HEK293 (cell line): ENCODE measurements around the gene LHFPL2.

Experiments used
- CTCF ChIA-PET: fragments of 350-600 bp; formaldehyde crosslinking; extraction: SDS; loops from one replicate; lab custom pipeline; 2021; ENCODE audit warnings: antibody characterized with exemption; lab: Yijun Ruan, JAX
- POLR2A ChIA-PET: fragments of 300-600 bp; formaldehyde crosslinking; extraction: SDS; loops from one replicate; lab custom pipeline; 2020; ENCODE audit warnings: antibody characterized with exemption, inconsistent platforms; lab: Yijun Ruan, JAX
- H3K27ac ChIP-seq: fragments of 200-500 bp; sonication (Bioruptor generic); 2 replicates; pipeline ENCODE4 v1.5.1; 2014; ENCODE audit warnings: low read depth, low read length, control low read depth, inconsistent platforms; ENCODE audit errors: extremely low read depth
- H3K36me3 ChIP-seq, 2 experiments: fragments of 200-500 bp in 1 of 2; sonication (Bioruptor generic) in 1 of 2; 1 replicate in 1 of 2; 2 replicates in 1 of 2; pipeline ENCODE4 v1.5.1; 2014 to 2017; ENCODE audit warnings: inconsistent platforms in 2 of 2, low read length in 2 of 2; ENCODE audit not compliant: control insufficient read depth in 2 of 2, insufficient read depth in 1 of 2
- H3K4me1 ChIP-seq: fragments of 200-500 bp; sonication (Bioruptor generic); 2 replicates; pipeline ENCODE4 v1.5.1; 2014; ENCODE audit warnings: mild to moderate bottlenecking, low read length, inconsistent platforms; ENCODE audit not compliant: control insufficient read depth, insufficient read depth
- H3K4me3 ChIP-seq: 2 replicates; pipeline ENCODE4 v1.5.1; 2011; ENCODE audit warnings: low read depth, mild to moderate bottlenecking, control low read depth, low read length, moderate library complexity
- H3K9me3 ChIP-seq: fragments of 200-500 bp; sonication (Bioruptor generic); 2 replicates; pipeline ENCODE4 v1.5.1; 2014; ENCODE audit warnings: low read depth, low read length, inconsistent platforms; ENCODE audit not compliant: control insufficient read depth, insufficient read depth
- ATF2 ChIP-seq: fragments of 450-650 bp; formaldehyde crosslinking; IDR thresholded peaks from 2 replicates; pipeline ENCODE4 v1.5.1; 2016; ENCODE audit warnings: missing biosample characterization, missing genetic modification characterization, low read depth
- EGR2 ChIP-seq: fragments of 450-650 bp; formaldehyde crosslinking; IDR thresholded peaks from 2 replicates; pipeline ENCODE4 v1.5.1; 2016; ENCODE audit warnings: low read depth, missing biosample characterization, missing genetic modification characterization
- GLIS2 ChIP-seq: fragments of 450-650 bp; formaldehyde crosslinking; IDR thresholded peaks from 2 replicates; pipeline ENCODE4 v1.5.1; 2016; ENCODE audit warnings: missing biosample characterization, missing genetic modification characterization
- HOXA7 ChIP-seq: sonication (generic); formaldehyde crosslinking; IDR thresholded peaks from 2 replicates; pipeline ENCODE4 v1.8.1; 2022; ENCODE audit warnings: missing genetic modification reagents, borderline replicate concordance
- REPIN1 ChIP-seq: fragments of 450-650 bp; formaldehyde crosslinking; IDR thresholded peaks from 2 replicates; pipeline ENCODE4 v1.5.1; 2017; ENCODE audit warnings: missing biosample characterization, missing genetic modification characterization, low read depth
- REST ChIP-seq: fragments of 450-650 bp; formaldehyde crosslinking; IDR thresholded peaks from 2 replicates; pipeline ENCODE4 v1.5.1; 2016; ENCODE audit warnings: missing biosample characterization, missing genetic modification characterization
- SCRT1 ChIP-seq: fragments of 450-650 bp; formaldehyde crosslinking; IDR thresholded peaks from 2 replicates; pipeline ENCODE4 v1.5.1; 2016; ENCODE audit warnings: missing biosample characterization, missing genetic modification characterization, borderline replicate concordance
- WT1 ChIP-seq: fragments of 450-650 bp; formaldehyde crosslinking; IDR thresholded peaks from 2 replicates; pipeline ENCODE4 v1.5.1; 2016; ENCODE audit warnings: missing biosample characterization, missing genetic modification characterization
- ZBTB1 ChIP-seq: fragments of 450-650 bp; formaldehyde crosslinking; IDR thresholded peaks from 2 replicates; pipeline ENCODE4 v1.5.1; 2016; ENCODE audit warnings: missing biosample characterization, missing genetic modification characterization
- ZBTB44 ChIP-seq: fragments of 450-650 bp; IDR thresholded peaks from 2 replicates; pipeline ENCODE4 v1.5.1; 2018; ENCODE audit warnings: missing biosample characterization, mild to moderate bottlenecking, missing genetic modification characterization
- ZFHX2 ChIP-seq: fragments of 450-650 bp; formaldehyde crosslinking; conservative IDR thresholded peaks from 2 replicates; pipeline ENCODE4 v1.5.1; 2016; ENCODE audit warnings: missing biosample characterization, missing genetic modification characterization
- ZNF138 ChIP-seq: fragments of 450-650 bp; formaldehyde crosslinking; IDR thresholded peaks from 2 replicates; pipeline ENCODE4 v1.5.1; 2016; ENCODE audit warnings: missing biosample characterization, missing genetic modification characterization, borderline replicate concordance
- ZNF169 ChIP-seq: fragments of 450-650 bp; formaldehyde crosslinking; IDR thresholded peaks from 2 replicates; pipeline ENCODE4 v1.5.1; 2016; ENCODE audit warnings: missing biosample characterization, missing genetic modification characterization
- ZNF184 ChIP-seq: fragments of 450-650 bp; IDR thresholded peaks from 2 replicates; pipeline ENCODE4 v1.5.1; 2018; ENCODE audit warnings: missing biosample characterization, mild to moderate bottlenecking, missing genetic modification characterization
- ZNF2 ChIP-seq: fragments of 450-650 bp; formaldehyde crosslinking; IDR thresholded peaks from 2 replicates; pipeline ENCODE4 v1.5.1; 2016; ENCODE audit warnings: missing biosample characterization, missing genetic modification characterization
- ZNF211 ChIP-seq: fragments of 450-650 bp; formaldehyde crosslinking; IDR thresholded peaks from 2 replicates; pipeline ENCODE4 v1.5.1; 2016; ENCODE audit warnings: low read depth, missing biosample characterization, missing genetic modification characterization
- ZNF26 ChIP-seq: fragments of 450-650 bp; formaldehyde crosslinking; IDR thresholded peaks from 2 replicates; pipeline ENCODE4 v1.5.1; 2016; ENCODE audit warnings: missing biosample characterization, missing genetic modification characterization
- ZNF266 ChIP-seq: fragments of 450-650 bp; formaldehyde crosslinking; IDR thresholded peaks from 2 replicates; pipeline ENCODE4 v1.5.1; 2016; ENCODE audit warnings: missing biosample characterization, missing genetic modification characterization, low read depth
- ZNF394 ChIP-seq: fragments of 450-650 bp; formaldehyde crosslinking; IDR thresholded peaks from 2 replicates; pipeline ENCODE4 v1.5.1; 2016; ENCODE audit warnings: missing biosample characterization, missing genetic modification characterization, mild to moderate bottlenecking, moderate library complexity, borderline replicate concordance
- ZNF692 ChIP-seq: fragments of 450-650 bp; formaldehyde crosslinking; IDR thresholded peaks from 2 replicates; pipeline ENCODE4 v1.5.1; 2016; ENCODE audit warnings: missing biosample characterization, missing genetic modification characterization
- ZNF701 ChIP-seq: fragments of 450-650 bp; formaldehyde crosslinking; IDR thresholded peaks from 2 replicates; pipeline ENCODE4 v1.5.1; 2016; ENCODE audit warnings: missing biosample characterization, missing genetic modification characterization
- ZNF777 ChIP-seq: fragments of 450-650 bp; formaldehyde crosslinking; IDR thresholded peaks from 2 replicates; pipeline ENCODE4 v1.5.1; 2017; ENCODE audit warnings: missing biosample characterization, missing genetic modification characterization, borderline replicate concordance
- ZNF785 ChIP-seq: fragments of 450-650 bp; formaldehyde crosslinking; IDR thresholded peaks from 2 replicates; pipeline ENCODE4 v1.5.1; 2016; ENCODE audit warnings: missing biosample characterization, missing genetic modification characterization
- ZSCAN16 ChIP-seq: fragments of 450-650 bp; formaldehyde crosslinking; IDR thresholded peaks from 2 replicates; pipeline ENCODE4 v1.5.1; 2016; ENCODE audit warnings: missing biosample characterization, missing genetic modification characterization
- TF ChIP-seq, protein P1 (sequence below): fragments of 450-650 bp; formaldehyde crosslinking; IDR thresholded peaks from 2 replicates; pipeline ENCODE4 v1.5.1; 2016; ENCODE audit warnings: missing biosample characterization, missing genetic modification characterization

The LHFPL2 gene

DNA sequence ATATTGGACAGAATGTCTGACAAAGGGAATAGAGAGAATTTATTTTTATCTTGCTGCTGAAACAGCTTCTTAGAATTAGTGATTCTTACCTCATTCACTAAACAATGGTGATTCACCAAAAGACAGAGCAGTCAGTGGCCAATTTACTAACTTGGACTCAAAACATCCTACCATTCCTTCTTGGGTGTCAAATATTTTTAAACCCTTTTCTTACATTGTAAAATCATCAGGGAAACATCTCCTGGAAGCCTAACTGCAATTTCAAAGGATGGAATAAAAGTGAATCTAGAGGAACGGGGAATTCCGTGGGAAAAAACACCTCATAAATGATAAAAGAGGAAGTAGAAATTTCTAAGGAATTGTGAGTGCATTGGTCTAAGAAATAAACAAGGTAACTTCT is 97.7 kb downstream of the LHFPL2 start (continued):
- TF ChIP-seq EGR2 (tag by site-specific recombination) (no peak), GLIS2 (no peak), ZNF169 (tag by site-specific recombination) (no peak), ZNF184 (tag by site-specific recombination) (no peak), ZSCAN16 (tag by site-specific recombination) (no peak), ZNF701 (tag by site-specific recombination) (no peak), ZNF394 (tag by site-specific recombination) (no peak)
- TF ChIP-seq, protein P1, sequence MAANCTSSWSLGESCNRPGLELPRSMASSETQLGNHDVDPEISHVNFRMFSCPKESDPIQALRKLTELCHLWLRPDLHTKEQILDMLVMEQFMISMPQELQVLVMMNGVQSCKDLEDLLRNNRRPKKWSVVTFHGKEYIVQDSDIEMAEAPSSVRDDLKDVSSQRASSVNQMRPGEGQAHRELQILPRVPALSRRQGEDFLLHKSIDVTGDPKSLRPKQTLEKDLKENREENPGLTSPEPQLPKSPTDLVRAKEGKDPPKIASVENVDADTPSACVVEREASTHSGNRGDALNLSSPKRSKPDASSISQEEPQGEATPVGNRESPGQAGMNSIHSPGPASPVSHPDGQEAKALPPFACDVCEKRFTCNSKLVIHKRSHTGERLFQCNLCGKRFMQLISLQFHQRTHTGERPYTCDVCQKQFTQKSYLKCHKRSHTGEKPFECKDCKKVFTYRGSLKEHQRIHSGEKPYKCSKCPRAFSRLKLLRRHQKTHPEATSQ (tag by site-specific recombination): no peak

- no peaks in the 10 kb centered on the region for H3K36me3 ChIP-seq
- ChIA-PET CTCF (interaction anchor here (0.6 kb wide), 1 partner anchor 226 kb away, joined by 4 read pairs; no protein-coding TSS in a partner anchor), POLR2A (no interaction called here)
- peaks cover 2% of the 10 kb centered on the region; the same call in 1 of the 2 replicates for H3K9me3 ChIP-seq
- no peak overlapping the region for H3K4me3 ChIP-seq
- no peaks in the 10 kb centered on the region for H3K4me1 ChIP-seq
- no peak overlapping the region for H3K27ac ChIP-seq
- TF ChIP-seq REPIN1 (tag by site-specific recombination): no peak
- TF ChIP-seq ZNF785 (tag by site-specific recombination): no peak
- no peak for TF ChIP-seq ZNF692 (tag by site-specific recombination)
- TF ChIP-seq ZNF2: no peak
- TF ChIP-seq ZSCAN16 (tag by site-specific recombination): no peak
- TF ChIP-seq HOXA7: no peak
- no peak for TF ChIP-seq ZNF266 (tag by site-specific recombination)
- TF ChIP-seq WT1 (tag by site-specific recombination): no peak
- TF ChIP-seq ATF2: no peak
- TF ChIP-seq ZNF138 (tag by site-specific recombination): no peak
- TF ChIP-seq ZNF777: no peak
- TF ChIP-seq ZFHX2: no peak
- TF ChIP-seq ZBTB44 (tag by site-specific recombination): no peak
- no peak for TF ChIP-seq ZBTB1 (tag by site-specific recombination)
- no peak for TF ChIP-seq EGR2 (tag by site-specific recombination)
- TF ChIP-seq REST: no peak
- TF ChIP-seq SCRT1 (tag by site-specific recombination): no peak
- TF ChIP-seq ZNF211 (tag by site-specific recombination): no peak
- no peak for TF ChIP-seq ZNF26 (tag by site-specific recombination)
These were observed 99.5 kb downstream of the LHFPL2 start for GRCh38 chr5:78549043-78549442.
